Raji (cell line): ENCODE measurements around the gene COG5.

ENCODE experiments used
- POLR2A ChIP-seq: IDR thresholded peaks from 2 replicates; pipeline ENCODE4 v1.6.1; 2011; ENCODE audit warnings: low read depth, low read length, control low read depth; ENCODE audit not compliant: insufficient read depth

Gene COG5

DNA sequence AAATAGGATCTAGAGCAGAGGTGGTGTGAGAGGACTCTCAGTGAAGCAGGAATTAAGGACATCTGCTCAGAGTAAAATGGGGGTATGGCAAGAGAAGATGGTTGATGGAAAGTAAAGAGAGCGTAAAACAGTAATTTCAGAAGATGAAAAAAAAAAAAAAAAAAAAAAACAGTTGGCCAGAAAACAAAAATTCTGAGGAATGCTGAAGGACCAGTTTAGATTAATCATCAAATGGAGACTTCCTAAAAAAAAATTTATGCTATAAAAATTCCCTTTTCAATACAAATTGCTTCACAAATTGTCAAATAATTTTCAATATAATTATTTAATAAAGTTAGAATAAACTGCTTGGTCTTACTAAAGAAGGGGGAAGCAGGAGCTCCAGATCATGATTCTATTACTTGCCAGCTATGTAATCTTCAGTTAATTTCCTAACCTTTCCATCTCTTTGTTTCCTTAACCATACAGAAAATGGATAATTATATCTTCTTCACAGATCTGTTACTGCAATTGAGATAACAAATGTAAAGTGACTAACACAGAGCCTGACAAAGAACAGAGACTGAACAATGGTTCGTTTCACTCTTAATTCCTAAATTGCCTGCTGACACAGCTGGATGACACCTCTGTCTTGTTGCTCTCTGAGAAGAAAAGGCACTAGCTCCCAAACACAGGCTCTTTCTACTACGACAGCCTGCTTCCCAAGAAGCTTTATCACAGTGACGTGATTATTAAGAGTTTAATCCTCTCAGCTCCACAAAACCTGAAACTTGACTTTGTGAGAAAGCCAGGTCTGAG is 158.8 kb downstream of the COG5 start:
- no peak for TF ChIP-seq POLR2A

DNA sequence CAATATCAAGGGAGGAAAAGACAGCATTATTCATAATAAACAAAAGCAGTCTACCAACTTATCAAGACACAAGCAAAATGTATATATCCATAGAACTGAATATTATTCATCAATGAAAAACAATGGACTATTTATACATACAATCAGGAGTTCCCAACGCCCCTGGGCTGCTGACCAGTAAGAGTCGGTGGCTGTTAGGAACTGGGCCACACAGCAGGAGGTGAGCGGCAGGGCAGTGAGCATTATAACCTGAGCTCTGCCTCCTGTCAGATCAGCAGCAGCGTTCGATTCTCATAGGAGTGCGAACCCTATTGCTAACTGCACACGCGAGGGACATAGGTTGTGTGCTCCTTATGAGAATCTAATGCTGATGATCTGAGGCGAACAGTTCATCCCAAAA is 165.6 kb downstream of the COG5 start:
- no peak for TF ChIP-seq POLR2A

DNA sequence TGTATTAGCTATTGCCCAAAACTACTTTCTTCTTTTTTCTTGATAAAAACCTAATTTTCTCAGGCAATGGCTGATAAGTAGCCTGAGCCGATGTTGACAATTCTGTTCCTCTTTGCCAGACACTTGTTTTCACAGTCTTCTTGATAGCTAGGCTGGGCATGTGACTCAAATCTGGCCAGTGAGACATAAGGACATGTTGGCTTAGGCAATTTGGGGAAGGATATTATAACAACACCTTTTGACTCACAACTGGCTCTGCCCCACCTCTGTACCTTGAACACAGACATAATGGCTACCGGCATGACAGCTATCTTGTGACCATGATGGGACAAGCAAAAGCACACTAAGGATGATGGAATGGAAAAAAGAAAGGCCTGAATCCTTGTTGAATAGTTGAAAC is 166.7 kb downstream of the COG5 start:
- no peak for TF ChIP-seq POLR2A

DNA sequence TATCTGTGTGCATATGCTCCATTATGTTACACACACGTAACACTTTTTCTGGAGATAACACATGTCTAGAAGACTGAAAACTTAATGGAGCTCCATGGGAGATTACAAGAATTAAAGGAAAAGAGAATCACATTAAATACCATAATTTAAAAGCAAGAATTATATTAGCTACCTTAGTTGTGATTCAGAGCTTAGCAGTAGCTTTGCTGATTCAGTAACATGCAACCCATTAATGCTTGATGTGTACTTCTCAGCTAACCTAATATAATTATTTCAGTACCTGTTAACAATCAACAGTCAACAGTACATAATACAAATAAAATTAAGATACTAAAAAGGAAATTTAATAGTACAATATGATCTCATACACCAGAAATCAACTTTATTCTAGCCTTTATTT is 167.6 kb downstream of the COG5 start:
- TF ChIP-seq POLR2A: no peak

DNA sequence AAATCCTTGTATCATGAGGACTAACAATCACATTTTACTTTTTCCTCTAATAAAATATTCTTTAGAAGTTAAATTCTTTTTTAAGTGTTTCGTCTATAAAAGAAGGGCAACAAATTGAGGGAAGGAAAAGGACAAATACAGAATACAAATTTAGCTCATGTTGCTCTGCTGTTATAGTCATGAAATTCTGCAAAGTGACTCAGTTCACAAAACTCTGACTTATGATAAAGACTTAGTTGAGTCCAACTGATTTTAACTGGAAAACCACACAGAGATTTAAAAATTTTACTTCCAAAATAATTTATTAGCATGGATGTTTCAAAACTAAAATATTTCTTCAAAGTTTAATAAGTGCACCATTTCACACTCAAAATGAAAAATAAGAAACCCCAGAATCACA is 168.9 kb downstream of the COG5 start:
- TF ChIP-seq POLR2A: no peak

DNA sequence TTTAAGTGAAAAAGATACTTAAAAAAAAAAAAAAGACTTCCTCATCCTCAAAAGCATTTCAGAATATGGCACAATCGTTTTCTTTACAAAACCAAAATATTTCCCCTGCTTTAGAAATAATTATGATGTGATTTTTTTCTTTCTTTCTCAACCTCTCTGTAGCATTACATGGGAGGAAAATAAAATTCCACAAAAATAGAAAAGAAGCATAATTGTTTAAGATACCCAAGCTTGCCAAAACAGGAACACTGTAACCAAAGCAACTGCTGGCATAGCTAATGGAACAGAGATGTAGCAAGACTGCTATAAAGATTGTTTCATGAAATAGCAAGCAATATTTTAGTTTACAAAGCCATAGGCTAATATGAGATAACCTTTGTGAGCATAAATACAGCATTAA is 169.4 kb downstream of the COG5 start:
- TF ChIP-seq POLR2A: no peak

DNA sequence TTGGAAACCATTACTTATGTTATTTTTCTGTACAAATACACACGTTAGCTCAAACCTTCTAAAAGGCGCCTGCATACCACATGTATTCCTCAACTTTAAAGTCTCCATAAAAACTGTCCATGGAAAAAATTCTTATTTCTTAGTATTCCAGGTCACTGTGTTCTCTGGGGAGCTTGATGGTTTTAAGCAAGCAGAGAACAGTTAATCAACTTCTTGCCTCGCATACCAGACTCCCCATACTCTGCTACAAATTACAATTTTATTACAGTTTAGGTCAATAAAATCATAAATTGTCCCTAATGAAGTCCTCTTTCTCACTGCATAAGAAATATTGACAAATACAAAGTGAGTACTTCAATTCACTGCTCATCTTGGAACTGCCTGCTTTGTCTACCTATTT is 170.9 kb downstream of the COG5 start:
- TF ChIP-seq POLR2A: no peak

DNA sequence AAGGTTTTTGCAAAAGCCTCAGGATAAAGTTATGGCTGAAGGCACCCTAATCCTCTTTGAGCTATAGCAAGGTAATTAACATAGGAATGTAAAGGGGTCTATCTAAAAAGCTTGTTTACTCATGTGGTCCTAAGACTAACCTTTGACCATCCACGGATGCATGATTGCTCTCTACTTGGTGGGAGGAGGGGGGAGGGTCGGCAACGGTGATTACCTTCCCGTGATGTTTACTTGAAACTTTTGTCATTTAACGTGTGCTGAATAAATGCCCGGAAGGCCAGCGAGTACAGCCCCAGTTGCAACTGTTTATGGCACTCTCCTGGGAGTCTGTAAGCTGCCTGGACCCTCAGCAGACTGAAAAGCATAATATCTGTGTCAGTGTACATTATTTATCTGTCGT is 172.8 kb downstream of the COG5 start:
- no peak for TF ChIP-seq POLR2A

DNA sequence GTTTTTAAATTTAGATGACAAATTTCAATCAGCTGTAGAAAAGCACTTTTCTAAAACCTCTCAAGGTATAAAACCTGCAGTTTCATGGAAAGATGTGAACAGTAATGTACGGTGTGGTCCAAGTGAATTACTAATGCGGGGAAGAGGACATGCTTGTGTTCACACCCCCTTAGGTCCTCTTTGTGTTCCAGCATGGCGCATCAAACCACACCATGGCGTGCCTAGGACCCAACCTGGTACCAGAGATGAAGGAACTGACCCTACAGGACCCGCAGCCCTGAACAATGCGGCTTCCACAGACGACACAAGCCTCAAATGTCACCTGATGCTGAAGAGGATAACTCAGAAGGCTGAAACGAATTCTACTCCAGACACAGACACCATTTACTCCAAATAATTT is 175.1 kb downstream of the COG5 start:
- TF ChIP-seq POLR2A: no peak

DNA sequence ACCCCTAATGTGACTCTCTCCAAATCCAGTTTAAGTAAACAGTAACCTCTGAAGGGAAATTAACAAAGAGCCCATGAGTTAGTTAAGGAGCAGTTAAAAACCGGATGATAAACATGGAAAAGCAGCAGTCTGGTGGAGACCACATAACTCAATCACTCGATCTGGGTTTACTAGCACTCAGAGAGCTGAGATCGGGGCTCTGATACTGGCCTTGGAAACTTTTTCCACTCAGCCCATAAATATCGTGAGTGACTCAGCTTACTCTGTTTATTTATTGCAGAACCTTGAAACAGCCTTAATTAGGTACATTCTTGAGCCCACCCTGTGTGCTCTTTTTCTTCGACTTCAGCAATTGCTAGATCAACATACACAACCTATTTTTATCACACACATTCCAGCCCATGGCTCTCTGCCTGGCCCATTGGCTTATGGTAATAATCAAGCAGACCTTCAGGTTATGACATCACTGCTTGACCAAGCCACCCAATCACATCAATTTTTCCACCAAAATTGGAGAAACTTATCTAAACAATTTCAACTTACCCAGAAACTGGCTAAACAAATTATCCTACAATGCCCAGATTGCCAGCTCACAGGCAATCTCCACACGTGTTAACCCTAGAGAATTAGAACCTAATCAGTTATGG is 176.0 kb downstream of the COG5 start:
- TF ChIP-seq POLR2A: no peak

DNA sequence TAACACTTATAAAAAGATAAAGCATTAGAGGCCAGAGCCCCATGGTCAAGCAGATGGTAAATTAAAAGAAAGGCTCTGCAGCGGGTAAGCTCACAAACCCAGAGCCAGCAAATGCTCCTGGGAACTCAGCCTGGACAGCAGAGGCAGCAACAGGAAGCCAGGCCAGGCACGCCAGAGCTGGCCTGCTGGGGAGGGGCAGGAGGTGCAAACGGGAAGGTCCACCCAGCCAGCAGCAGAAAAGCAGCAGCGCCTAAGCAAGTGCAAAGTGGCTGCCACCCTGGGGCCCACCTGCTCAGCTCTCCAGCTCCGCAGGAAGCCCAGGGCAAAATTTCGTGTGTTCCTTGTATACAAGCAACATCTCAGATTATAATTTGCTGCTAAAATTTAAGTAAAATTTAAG is 176.6 kb downstream of the COG5 start:
- TF ChIP-seq POLR2A: no peak

DNA sequence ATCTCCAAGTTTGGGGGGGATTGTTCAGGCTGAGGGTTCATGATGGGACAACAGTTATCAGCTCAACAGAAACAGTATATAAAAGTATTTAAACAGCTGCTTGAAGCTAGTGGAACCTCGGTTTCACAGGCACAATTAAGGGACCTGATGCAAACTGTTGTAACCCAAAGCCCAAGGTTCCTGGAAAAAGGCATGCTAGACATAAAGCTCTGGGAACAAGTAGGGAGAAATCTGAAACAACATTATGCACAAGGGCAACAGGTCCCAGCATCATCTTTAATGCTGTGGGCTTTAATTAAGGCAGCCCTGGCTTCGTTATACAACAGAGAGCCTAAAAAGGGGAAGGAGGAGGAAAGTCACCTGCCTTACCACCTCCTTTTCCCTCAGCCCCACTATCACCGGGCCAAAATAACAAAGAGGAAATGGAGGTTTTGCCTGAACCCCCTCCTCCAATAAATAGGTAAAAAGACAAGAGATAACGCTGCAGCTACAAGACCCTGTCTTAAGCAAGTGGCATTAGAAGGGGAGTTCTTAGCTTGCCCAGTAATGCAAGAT is 177.1 kb downstream of the COG5 start:
- no peak for TF ChIP-seq POLR2A

DNA sequence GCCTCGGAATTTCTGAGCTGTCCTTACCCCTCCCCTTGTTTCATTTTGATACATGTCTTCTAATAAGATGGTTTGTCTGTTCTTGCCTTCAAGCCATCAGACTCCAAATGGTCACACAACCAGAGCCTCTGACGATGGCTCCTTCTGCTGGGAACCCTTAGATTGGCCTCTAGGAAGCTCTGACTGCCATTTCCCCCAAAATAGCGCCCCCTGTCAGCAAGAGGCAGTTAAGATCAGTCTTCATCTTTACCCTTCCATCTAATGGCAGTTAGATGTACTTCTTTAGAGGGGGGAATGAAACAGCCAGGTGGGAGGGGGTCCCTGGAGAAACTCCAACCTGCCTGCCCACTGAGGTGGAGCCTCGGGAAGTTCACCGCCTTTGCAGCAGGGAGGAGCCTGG is 179.7 kb downstream of the COG5 start:
- TF ChIP-seq POLR2A: no peak

DNA sequence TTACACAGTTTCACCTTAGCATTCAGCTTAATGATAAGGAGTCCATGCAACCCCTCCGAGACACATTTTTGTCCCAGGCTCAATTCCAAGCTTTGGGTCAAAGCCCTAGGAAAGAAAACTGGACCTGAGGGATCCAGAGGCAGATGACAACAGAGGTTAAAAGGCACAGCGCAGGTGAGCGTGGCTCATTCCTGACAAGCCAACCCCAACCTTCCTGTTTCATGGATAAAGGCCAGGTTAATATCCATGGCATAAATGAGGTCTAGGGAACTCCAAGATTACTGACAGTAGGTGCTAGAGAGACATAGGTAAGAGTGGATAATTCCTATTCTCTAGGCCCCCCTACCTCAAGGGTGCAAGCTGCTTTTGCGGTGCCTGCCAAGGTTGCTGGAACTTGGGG is 180.5 kb downstream of the COG5 start:
- no peak for TF ChIP-seq POLR2A

DNA sequence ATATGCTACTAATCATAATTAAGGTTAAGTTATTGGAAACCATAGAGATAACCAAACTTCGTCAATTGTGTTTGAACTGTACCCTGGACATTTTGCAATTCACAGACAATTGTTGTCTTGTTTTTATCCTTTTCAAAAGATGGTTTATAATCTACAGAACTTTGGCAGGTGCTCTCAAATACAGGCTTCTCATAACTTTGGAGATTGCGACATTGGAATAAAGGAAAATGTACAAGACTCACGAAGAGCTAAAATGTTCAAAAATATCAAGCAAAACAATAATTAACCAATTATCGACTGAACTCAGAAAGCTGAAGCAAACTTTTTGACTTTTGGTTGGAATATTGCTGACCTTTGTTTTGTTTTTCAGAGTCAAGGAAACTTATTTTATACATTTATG is 182.3 kb downstream of the COG5 start:
- no peak for TF ChIP-seq POLR2A

DNA sequence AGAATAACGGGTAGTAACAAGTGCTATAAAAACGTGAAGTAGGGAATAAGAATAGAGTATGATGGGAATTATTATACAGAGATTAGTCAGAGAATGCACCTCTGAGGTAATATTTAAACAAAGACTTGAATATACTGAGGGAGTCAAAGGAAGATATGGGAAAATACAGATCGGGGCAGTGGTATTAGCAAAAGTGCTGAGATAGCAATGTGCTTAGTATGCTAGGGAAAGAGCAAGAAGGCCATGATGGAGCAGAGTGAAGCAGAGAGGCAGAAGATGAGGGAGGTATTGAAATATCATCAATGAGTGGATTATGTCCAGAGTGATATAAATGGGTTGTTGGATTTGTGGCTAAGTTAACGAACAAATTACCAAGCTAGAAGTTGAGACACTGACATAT is 190.4 kb downstream of the COG5 start:
- no peak for TF ChIP-seq POLR2A
